Measurements from ENCODE around the gene CCNO. TPM values are rescaled to one million over a fixed set of nuclear protein-coding genes. Genes with fewer than 3 reads are reported as not detected.

Gene CCNO
- total and polyA plus RNA-seq, 10 of the 15 experiments (the other 5 are each of a cell fraction or from before 2014, with no cell fraction given) = 0.05 TPM; not detected in 9

- in situ Hi-C loops (cut with MboI) = no loop called here
- no TSS peak for BruUV-seq (replicated peaks)
- H3K27me3 ChIP-seq (replicated peaks in 1 of 2; ENCODE audit: control insufficient read depth in 2 of 2, insufficient read depth in 2 of 2, low read length in 1 of 2) = no peaks in the 10 kb centered on the region
- H3K9ac ChIP-seq (ENCODE audit: control insufficient read depth, insufficient read depth, low read length) = no peak overlapping the region
- H3K4me2 ChIP-seq (ENCODE audit: control insufficient read depth, insufficient read depth) = no peak overlapping the region
- POLR2A ChIA-PET = no interaction called here
- no peak overlapping the region for H3K27ac ChIP-seq (ENCODE audit: control insufficient read depth, insufficient read depth)
- ATAC-seq (no peak), FAIRE-seq (no peak), DNase-seq (ENCODE audit: low read depth, low spot score) (no peak)
- RAD21 ChIA-PET (ENCODE audit: unreplicated experiment) = no interaction called here
- SMC1A ChIA-PET (ENCODE audit: uncharacterized antibody, unreplicated experiment) = no interaction called here
- intact Hi-C loops (cut with micrococcal nuclease; ENCODE audit: unreplicated experiment) = no loop called here
- no peaks in the 10 kb centered on the region for H3K79me2 ChIP-seq (ENCODE audit: control insufficient read depth, insufficient read depth, low read length)
- CTCF ChIA-PET = no interaction called here
- TF ChIP-seq BRCA1 (IDR thresholded peaks at IDR 0.05; ENCODE audit: low read depth, low read length) (no peak), ZNF217 (IDR thresholded peaks at IDR 0.05) (no peak), EP300 (IDR thresholded peaks at IDR 0.05; ENCODE audit: borderline replicate concordance in 1 of 2, control insufficient read depth in 1 of 2, low read depth in 2 of 2, low read length in 2 of 2) (no peak), TARDBP (IDR thresholded peaks at IDR 0.05; ENCODE audit: borderline replicate concordance) (no peak), ZBTB33 (IDR thresholded peaks at IDR 0.05) (no peak), E2F8 (IDR thresholded peaks at IDR 0.05; ENCODE audit: low read depth, partially characterized antibody) (no peak), YY1 (IDR thresholded peaks at IDR 0.05; ENCODE audit: low read depth, low read length) (no peak), TAF1 (IDR thresholded peaks at IDR 0.05; ENCODE audit: borderline replicate concordance, low read depth, low read length) (no peak), FOS (IDR thresholded peaks at IDR 0.05; ENCODE audit: borderline replicate concordance, extremely low read depth, insufficient read length) (no peak)
- H3K4me1 ChIP-seq (ENCODE audit: control insufficient read depth, insufficient read depth, low read length) = no peaks in the 10 kb centered on the region
- no peaks in the 10 kb centered on the region for H3K36me3 ChIP-seq (ENCODE audit: control insufficient read depth in 2 of 2, insufficient read depth in 2 of 2, low read length in 1 of 2)
- H3K4me3 ChIP-seq = no peak overlapping the region
- no peaks in the 10 kb centered on the region for H3K9me3 ChIP-seq (replicated peaks; ENCODE audit: control insufficient read depth, insufficient read depth, low read length)
- H2AFZ ChIP-seq (ENCODE audit: control insufficient read depth, low read depth, low read length) = no peak overlapping the region
- 32% methylated on average over 2 of the region's 2 CpGs for WGBS (ENCODE audit: insufficient coverage, insufficient replicate concordance, low lambda C conversion rate, missing lambda C conversion rate)
- H4K20me1 ChIP-seq (ENCODE audit: control insufficient read depth, insufficient read depth) = no peaks in the 10 kb centered on the region
These were observed 28.4 kb downstream of the CCNO start for GRCh38 chr5:55205001-55205400.

All from GM12878 (cell line).